ENCODE data around the gene SLC6A7.
"Not testable (repeated sequence)": the region's sequence is repeated elsewhere in the genome, so short reads cannot be mapped to it uniquely, and the experiment has no call there.

Gene SLC6A7

DNA sequence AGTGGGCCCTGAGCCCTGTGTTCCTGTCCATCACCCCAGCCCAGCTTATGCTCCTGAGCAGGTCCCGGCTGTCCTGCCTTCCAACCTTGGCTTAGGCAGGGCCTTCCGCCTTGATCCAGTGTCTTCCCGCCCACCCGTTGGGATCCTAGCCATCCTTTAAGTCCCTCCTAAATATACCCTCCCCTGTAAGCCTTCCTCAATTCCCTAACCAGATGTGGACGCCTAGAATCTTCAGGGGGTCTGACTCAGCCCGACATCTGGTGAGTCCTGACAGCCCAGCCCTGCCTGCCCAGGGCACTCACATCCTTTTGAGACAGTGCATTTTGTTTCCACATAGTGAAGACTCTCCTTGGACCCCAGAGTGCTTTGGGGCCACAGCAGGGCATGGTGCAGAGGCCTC lies 23.7 kb downstream of the SLC6A7 start:
- in situ Hi-C loops (cut with MboI; ENCODE audit: low sequenced_read_pairs) = loop anchor here (25.0 kb wide), 1 partner anchor 176 kb away; no protein-coding TSS in a partner anchor

- in situ Hi-C loops (cut with MboI; ENCODE audit: low sequenced_read_pairs) = loop anchor here (25.0 kb wide), 1 partner anchor 177 kb away; no protein-coding TSS in a partner anchor
Measured at GRCh38 chr5:150214289-150214688, 24.4 kb downstream of the SLC6A7 start.

DNA sequence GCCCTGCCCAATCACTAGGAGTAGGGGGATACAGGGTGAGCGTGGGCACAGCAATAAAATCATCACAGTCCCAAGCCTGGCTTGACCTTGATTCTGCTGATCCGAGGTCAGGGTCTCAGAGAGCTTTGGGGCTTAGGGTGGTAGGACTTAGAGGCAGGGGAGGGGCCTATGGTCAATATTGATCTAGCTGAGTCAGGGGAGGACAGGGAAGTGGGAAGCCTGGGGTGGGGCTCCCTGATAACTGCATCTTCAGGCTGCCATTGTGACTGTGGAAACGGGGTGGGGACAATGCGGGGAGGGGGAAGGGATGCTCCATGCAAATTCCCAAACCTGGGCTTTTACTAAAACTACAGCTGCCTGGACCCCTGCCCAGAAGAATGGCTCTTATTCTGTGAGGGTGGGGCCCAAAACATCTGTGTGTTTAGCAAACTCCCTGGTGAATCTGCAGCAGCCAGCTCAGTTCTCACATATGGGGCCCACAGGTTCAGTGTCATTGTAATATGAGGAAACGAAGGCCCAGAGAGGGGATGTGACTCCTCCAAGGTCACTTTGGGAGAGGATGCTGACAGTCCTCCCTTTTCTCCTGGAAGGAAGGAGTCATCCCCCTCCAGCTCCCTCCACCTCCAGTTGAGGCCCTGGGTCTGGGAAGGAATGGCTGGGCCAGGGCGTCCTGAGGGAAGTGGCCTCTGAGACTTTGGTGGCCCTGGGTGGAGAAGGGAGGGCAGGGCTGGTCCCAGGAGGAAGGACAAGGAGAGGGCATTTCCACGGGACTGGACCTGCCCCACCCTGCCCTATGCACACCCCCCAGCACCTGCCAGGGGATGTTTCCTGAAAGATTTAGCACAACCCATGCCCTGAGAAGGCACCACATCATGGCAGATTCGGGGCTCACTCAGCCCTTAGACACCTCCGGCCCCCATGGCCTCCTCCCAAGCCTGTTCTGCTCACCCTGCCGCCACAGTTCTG lies 26.4 kb downstream of the SLC6A7 start:
- in situ Hi-C loops (cut with MboI; ENCODE audit: low sequenced_read_pairs) = loop anchor here (25.0 kb wide), 1 partner anchor 179 kb away; no protein-coding TSS in a partner anchor

GRCh38 chr5:150217038-150217437 lies 27.2 kb downstream of the SLC6A7 start:
- in situ Hi-C loops (cut with MboI; ENCODE audit: low sequenced_read_pairs) = loop anchor here (25.0 kb wide), 1 partner anchor 180 kb away; no protein-coding TSS in a partner anchor

DNA sequence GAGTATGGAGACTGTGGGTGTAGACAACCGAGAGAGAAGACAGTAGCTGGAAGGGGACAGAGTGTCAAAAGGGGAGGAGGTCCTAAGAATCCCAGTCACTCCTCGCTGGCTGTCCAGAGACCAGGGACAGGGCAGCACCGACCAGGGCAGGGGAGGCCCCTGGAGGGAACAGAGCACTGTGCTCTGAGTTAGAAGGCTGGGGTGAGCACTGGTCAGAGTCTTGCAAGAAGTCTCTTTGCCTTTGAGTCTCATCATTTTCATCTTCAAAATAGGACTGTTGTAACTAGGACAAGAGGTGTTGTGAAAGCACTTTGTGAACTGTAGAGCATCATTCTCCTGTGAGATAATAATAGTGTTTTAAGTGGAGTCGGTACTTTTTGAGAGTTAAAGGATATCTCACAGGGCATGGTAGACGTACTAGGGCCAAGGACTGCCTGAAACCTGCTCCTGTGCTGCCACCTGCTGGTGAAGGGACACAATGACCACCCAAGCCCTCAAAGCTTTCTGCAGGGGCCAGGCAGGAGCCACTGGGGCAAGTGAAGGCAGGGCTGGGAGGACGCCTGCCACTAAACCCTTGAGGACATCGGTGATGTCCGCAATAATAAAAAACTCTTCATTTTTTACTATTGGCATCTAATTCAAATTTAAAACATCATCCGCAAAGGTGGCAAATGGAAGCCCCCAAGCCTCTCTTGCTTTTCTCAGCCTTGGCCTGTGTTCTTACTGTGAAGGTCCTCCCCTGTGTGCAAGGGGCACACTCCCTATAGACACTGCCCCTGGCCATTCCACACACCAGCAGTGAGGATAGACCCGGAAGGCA lies 28.2 kb downstream of the SLC6A7 start:
- in situ Hi-C loops (cut with MboI; ENCODE audit: low sequenced_read_pairs) = loop anchor here (25.0 kb wide), 1 partner anchor 181 kb away; no protein-coding TSS in a partner anchor

DNA sequence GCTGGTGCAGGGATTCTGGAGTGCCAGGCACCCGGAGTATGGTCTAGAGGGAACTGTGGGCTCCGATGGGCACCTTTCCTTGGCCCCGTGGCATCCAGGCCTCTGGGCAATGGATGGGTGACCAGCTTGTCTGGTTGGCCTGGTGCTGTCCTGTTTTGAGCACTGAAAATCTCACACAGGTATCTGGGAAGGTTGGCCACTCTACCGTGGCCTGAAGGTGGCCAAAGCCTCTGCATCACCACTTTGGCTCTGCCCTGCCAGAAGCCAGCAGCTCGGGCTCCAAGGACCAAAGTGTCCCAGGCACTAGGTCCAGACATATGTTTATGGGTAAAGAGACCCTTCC lies 28.8 kb downstream of the SLC6A7 start:
- in situ Hi-C loops (cut with MboI; ENCODE audit: low sequenced_read_pairs) = loop anchor here (25.0 kb wide), 1 partner anchor 181 kb away; no protein-coding TSS in a partner anchor

DNA sequence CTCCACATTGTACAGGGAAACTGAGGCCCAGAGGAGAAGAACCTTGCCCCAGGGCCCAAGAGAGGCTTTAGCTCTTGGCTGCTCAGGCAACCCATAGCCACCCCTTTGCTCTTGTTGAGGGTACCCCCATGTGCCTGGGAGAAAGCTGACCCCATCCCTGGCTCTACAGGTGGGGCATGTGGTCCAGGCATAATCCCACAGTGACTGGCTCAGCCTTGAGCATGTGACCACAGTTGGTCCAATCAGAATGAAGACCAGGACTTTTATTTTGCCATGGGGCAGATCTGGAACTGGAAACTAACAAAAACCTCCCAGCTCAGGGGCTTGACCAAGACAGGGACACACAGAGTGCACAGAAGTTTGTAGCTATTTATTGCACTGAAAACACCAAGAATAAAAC lies 29.3 kb downstream of the SLC6A7 start:
- in situ Hi-C loops (cut with MboI; ENCODE audit: low sequenced_read_pairs) = loop anchor here (25.0 kb wide), 1 partner anchor 182 kb away; no protein-coding TSS in a partner anchor

- in situ Hi-C loops (cut with MboI; ENCODE audit: low sequenced_read_pairs) = loop anchor here (25.0 kb wide), 1 partner anchor 183 kb away; no protein-coding TSS in a partner anchor
Measured at GRCh38 chr5:150219861-150220260, 30.0 kb downstream of the SLC6A7 start.

DNA sequence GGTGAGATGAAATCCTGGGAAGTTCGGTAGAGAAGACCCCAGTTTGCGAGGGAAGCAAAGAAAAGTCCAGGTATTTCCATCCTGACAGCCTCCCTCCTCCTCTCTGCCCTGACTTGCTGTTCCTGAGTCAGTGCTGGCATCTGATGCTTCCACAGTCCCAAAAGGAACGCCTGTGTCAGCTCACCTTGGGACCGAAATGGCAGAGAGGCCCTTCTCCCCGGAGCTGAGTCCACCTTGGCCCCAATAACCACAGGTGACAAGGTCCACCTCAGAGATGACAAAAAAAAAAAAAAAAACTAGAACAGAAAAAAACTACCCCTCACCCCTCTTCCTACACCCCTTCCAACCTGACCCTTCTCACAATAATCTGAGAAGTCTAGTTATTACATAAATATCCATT lies 31.6 kb downstream of the SLC6A7 start:
- in situ Hi-C loops (cut with MboI; ENCODE audit: low sequenced_read_pairs) = loop anchor here (25.0 kb wide), 1 partner anchor 184 kb away; no protein-coding TSS in a partner anchor

DNA sequence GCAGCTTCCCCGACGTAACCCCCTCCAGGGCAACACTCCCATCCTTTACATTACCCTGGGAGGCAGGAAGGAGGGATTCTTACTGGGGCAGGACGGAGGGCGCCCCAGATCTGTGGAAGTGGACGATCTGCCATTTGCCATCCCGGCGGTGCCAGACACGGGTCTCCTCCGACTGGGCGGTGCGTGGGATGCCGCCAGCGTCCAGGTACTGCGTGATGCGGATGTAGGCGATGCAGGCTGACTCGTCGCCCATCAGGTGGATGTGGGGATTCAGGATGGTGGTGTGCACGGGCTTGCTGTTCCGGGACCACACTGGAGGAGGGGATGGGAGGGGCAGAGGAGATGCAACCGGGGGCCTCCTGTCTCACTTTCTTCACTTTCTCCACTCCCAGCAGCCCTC lies 33.0 kb downstream of the SLC6A7 start:
- in situ Hi-C loops (cut with MboI; ENCODE audit: low sequenced_read_pairs) = loop anchor here (25.0 kb wide), 1 partner anchor 186 kb away; no protein-coding TSS in a partner anchor

- in situ Hi-C loops (cut with MboI; ENCODE audit: low sequenced_read_pairs) = loop anchor here (25.0 kb wide), 1 partner anchor 186 kb away; no protein-coding TSS in a partner anchor
Measured at GRCh38 chr5:150223474-150223873, 33.6 kb downstream of the SLC6A7 start.

- in situ Hi-C loops (cut with MboI; ENCODE audit: low sequenced_read_pairs) = loop anchor here (25.0 kb wide), 1 partner anchor 187 kb away; no protein-coding TSS in a partner anchor
Measured at GRCh38 chr5:150224483-150225027, 34.7 kb downstream of the SLC6A7 start.

DNA sequence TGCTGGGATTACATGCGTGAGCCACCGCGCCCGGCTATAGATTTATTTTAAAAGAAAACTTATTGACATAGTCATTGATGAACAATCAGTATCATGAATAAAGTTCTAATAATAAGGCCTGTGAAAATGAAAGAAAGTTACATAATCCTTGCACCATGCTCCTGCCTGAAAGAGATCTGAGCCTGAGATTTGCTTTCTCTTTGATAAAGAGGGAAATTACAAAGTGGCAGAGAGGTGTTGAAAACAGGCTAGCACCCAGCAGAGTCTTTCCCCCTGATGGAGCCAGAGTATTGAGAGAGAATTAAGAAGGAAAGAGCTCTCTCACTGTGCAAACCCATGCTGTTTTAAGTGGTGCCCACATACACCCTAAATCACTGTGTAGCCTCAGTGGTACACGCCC lies 37.2 kb downstream of the SLC6A7 start:
- in situ Hi-C loops (cut with MboI; ENCODE audit: low sequenced_read_pairs) = no loop called here

- in situ Hi-C loops (cut with MboI; ENCODE audit: low sequenced_read_pairs) = no loop called here
Measured at GRCh38 chr5:150227606-150228273, 37.9 kb downstream of the SLC6A7 start.

DNA sequence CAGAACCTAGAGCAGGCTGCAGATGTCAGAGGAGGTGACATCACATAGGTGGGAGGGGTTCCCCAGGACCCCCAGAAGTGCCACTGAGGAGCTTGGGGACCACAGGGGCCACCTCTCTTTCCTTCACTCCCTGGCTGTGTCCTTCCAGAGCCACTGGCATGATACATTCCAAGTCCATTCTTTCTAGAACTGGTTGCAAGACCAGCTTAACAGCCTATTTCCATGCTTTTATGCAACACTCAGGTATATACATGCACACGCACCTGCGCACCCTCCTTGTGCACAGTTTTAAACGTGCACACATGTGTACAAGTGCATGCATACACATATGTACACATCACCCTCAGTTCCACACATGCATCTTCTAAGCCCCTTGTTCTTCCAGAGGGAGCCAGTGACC lies 39.7 kb downstream of the SLC6A7 start:
- in situ Hi-C loops (cut with MboI; ENCODE audit: low sequenced_read_pairs) = no loop called here

- in situ Hi-C loops (cut with MboI; ENCODE audit: low sequenced_read_pairs) = no loop called here
Measured at GRCh38 chr5:150230842-150231241, 41.0 kb downstream of the SLC6A7 start.

- in situ Hi-C loops (cut with MboI; ENCODE audit: low sequenced_read_pairs) = not testable (repeated sequence)
Measured at GRCh38 chr5:150233706-150234105, 43.8 kb downstream of the SLC6A7 start.

DNA sequence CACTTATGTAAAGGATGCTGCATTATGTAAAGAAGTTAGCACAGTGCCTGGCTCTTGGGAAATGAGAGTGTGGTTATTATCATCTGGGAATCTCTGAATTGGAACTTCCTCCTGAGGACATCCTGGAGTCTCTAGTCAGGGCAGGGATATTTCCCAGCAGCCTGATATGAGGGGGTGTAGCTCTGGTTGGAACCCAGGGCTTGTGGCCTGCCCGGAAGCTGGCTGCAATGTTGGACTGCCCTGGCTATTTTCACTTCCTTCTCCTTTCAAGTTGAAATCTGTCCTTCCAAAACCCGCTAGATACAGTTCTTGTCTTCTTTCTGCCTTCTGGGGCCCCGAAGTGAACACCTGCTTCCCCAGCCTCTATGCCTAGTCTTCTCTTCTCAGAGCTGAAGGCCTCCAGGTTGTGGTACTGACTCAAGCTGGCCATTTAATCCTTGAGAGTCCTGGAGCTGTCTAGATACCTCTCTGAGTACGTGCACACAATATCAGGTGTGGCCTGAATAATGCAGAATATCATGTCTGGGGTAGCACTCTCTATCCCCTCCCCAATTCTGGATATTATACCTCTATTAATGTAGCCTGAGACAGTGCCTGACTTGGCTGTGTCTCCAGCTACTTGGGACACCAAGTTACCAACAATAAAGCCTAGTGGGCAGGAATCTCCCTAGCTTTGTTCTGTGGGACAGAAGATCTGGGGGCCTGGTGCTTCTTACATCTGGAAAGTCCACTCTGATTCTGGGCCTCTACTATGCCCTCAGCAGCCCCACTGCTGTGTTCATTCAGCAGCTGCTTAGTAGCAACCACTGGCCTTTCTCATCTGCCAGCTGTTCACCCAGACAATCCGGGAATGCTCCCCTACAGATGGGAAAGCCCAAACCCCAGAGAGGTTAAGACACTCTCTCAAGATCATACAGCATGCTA lies 45.0 kb downstream of the SLC6A7 start:
- in situ Hi-C loops (cut with MboI; ENCODE audit: low sequenced_read_pairs) = no loop called here

DNA sequence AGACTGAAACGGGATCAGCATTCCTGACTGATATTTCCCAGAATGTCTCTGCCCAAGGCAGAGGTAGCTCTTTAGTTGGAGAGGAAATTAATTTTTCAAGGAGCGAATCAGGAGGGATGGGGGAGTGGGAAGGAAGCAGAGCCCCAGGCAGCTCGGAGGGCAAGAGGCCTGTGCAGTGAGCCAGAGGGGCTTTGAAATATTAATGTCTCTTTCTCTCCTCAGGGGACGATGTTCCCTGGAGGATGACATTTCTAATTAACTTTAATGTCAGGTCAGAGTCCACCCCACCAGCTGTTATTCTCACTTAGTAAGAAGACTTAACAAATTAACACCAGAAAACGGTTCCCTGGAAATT lies 45.6 kb downstream of the SLC6A7 start:
- in situ Hi-C loops (cut with MboI; ENCODE audit: low sequenced_read_pairs) = no loop called here
